HepG2 (cell line): Measurements from ENCODE around the gene GBA3. TPM values are rescaled to one million over a fixed set of nuclear protein-coding genes. Genes with fewer than 3 reads are reported as not detected.

ENCODE experiments used
- ATAC-seq: fragments of 200-7000 bp; cut with Tn5 transposase; 3 replicates; pipeline ENCODE4 v1.9.1; 2020; ENCODE audit warnings: mild to moderate bottlenecking, moderate library complexity
- BruUV-seq: library from RNA; stranded (reverse); fragments of 400-500 nt; replicated peaks from 2 replicates; lab custom pipeline; 2021; lab: Mats Ljungman, UMichigan
- CTCF ChIA-PET: fragments of 300-600 bp; formaldehyde crosslinking; extraction: SDS; loops from one replicate; lab custom pipeline; 2021; ENCODE audit warnings: low total read pairs, inconsistent platforms, low intra/inter-chr PET ratio; lab: Yijun Ruan, JAX
- POLR2A ChIA-PET: fragments of 350-600 bp; sonication (Branson Sonifier 250); formaldehyde crosslinking; loops from one replicate; lab custom pipeline; 2020; ENCODE audit warnings: antibody characterized with exemption, inconsistent platforms; lab: Yijun Ruan, JAX
- DNase-seq: peaks from one replicate; pipeline ENCODE4 v3.0.0-alpha.2; 2015; ENCODE audit warnings: low spot score
- FAIRE-seq: peaks from 3 replicates; lab custom pipeline; 2011; peaks lifted over from hg19 to GRCh38; lab: Jason Lieb, UNC
- H2AFZ ChIP-seq: one replicate; pipeline ENCODE4 v1.6.1; 2011; ENCODE audit warnings: low read length, inconsistent platforms
- H3K27ac ChIP-seq: fragments of 300-600 bp; 3 replicates; pipeline ENCODE4 v1.8.0; 2011; ENCODE audit warnings: mixed run types, mild to moderate bottlenecking, mixed read lengths, low read length, inconsistent platforms; ENCODE audit not compliant: insufficient read depth; ENCODE audit errors: extremely low read length
- H3K27me3 ChIP-seq, 2 experiments: fragments of 200-600 bp in 1 of 2; 2 replicates in 1 of 2; 3 replicates in 1 of 2; pipeline versions ENCODE4 v1.6.0 to v1.8.0; 2011; ENCODE audit warnings: low read length in 2 of 2, mild to moderate bottlenecking in 2 of 2, moderate library complexity in 2 of 2, inconsistent platforms in 1 of 2; ENCODE audit not compliant: insufficient read depth in 2 of 2, control insufficient read depth in 1 of 2
- H3K36me3 ChIP-seq, 2 experiments: fragments of 200-600 bp in 1 of 2; replicated peaks in 1 of 2; 2 replicates in 1 of 2; 3 replicates in 1 of 2; pipeline versions ENCODE4 v1.5.1 to v1.8.0; 2011; ENCODE audit warnings: low read length in 2 of 2, inconsistent platforms in 1 of 2; ENCODE audit not compliant: insufficient read depth in 2 of 2, control insufficient read depth in 1 of 2
- H3K4me1 ChIP-seq: 2 replicates; pipeline ENCODE4 v1.5.1; 2012; ENCODE audit warnings: low read length, inconsistent platforms; ENCODE audit not compliant: insufficient read depth
- H3K4me2 ChIP-seq: 2 replicates; pipeline ENCODE4 v1.6.0; 2011; ENCODE audit warnings: low read depth, low read length, inconsistent platforms
- H3K4me3 ChIP-seq, 3 experiments: fragments of 200-600 bp in 1 of 3; sonication (generic), shearing (Covaris generic) in 1 of 3; replicated peaks in 1 of 3; 2 replicates each; pipeline ENCODE4 v1.5.1; 2011 to 2016; ENCODE audit warnings: low read length in 3 of 3, inconsistent platforms in 2 of 3, low read depth in 2 of 3, mild to moderate bottlenecking in 2 of 3, control low read depth in 1 of 3, mixed read lengths in 1 of 3; ENCODE audit not compliant: insufficient read depth in 1 of 3
- H3K79me2 ChIP-seq: one replicate; pipeline ENCODE4 v1.6.1; 2011; ENCODE audit warnings: low read length, inconsistent platforms; ENCODE audit not compliant: insufficient read depth
- H3K9ac ChIP-seq: 2 replicates; pipeline ENCODE4 v1.6.0; 2011; ENCODE audit warnings: mild to moderate bottlenecking, low read depth, low read length, inconsistent platforms; ENCODE audit not compliant: insufficient read depth
- H3K9me3 ChIP-seq: 2 replicates; pipeline ENCODE4 v1.5.1; 2012; ENCODE audit warnings: mild to moderate bottlenecking, low read length
- H4K20me1 ChIP-seq: 2 replicates; pipeline ENCODE4 v1.6.0; 2011; ENCODE audit warnings: inconsistent platforms, mild to moderate bottlenecking, low read length, moderate library complexity; ENCODE audit not compliant: insufficient read depth
- ELF1 ChIP-seq: sonication (generic); formaldehyde crosslinking; IDR thresholded peaks from 2 replicates; pipeline ENCODE4 v1.4.0; 2020; ENCODE audit warnings: missing genetic modification reagents
- KAT2B ChIP-seq: fragments of 150-350 bp; IDR thresholded peaks from 2 replicates; pipeline ENCODE4 v1.6.1; 2014; ENCODE audit warnings: low read depth, low read length, borderline replicate concordance
- MTF1 ChIP-seq: sonication (generic); formaldehyde crosslinking; IDR thresholded peaks from 2 replicates; pipeline ENCODE4 v1.5.0; 2020; ENCODE audit warnings: missing genetic modification reagents
- NAIF1 ChIP-seq: sonication (generic); formaldehyde crosslinking; IDR thresholded peaks from 2 replicates; pipeline ENCODE4 v1.5.0; 2020; ENCODE audit warnings: mild to moderate bottlenecking, missing genetic modification reagents, borderline replicate concordance
- NR2F2 ChIP-seq: IDR thresholded peaks from 2 replicates; pipeline ENCODE4 v1.6.1; 2012; ENCODE audit warnings: low read depth, inconsistent platforms, borderline replicate concordance
- POGZ ChIP-seq: sonication (generic); formaldehyde crosslinking; IDR thresholded peaks from 2 replicates; pipeline ENCODE4 v1.4.0; 2020; ENCODE audit warnings: mild to moderate bottlenecking, missing genetic modification reagents
- RBM22 ChIP-seq: fragments of 200-400 bp; formaldehyde crosslinking; optimal IDR thresholded peaks from 2 replicates; pipeline ENCODE3; 2017; ENCODE audit warnings: mild to moderate bottlenecking, low read length, moderate library complexity
- TOE1 ChIP-seq: sonication (generic); formaldehyde crosslinking; IDR thresholded peaks from 2 replicates; pipeline ENCODE4 v1.4.0; 2020; ENCODE audit warnings: mild to moderate bottlenecking, missing genetic modification reagents
- ZNF768 ChIP-seq: sonication (generic); formaldehyde crosslinking; IDR thresholded peaks from 2 replicates; pipeline ENCODE4 v1.4.0; 2020; ENCODE audit warnings: missing genetic modification reagents
- WGBS: methylation state at CpG from one replicate; pipeline ENCODE4 v1.1.6; 2017; ENCODE audit warnings: low lambda C conversion rate; 5-methylcytosine and 5-hydroxymethylcytosine counted together
- in situ Hi-C: cut with HindIII; loops from 2 replicates; pipeline ENCODE4 v1.10.0; 2017; ENCODE audit warnings: low pct_unique_long_range_greater_than_20kb; ENCODE audit not compliant: extremely low pct_ligation_motif_present
- intact Hi-C: fragments of 100-400 bp; cut with micrococcal nuclease; formaldehyde crosslinking; loops from one replicate; pipeline ENCODE4 v1.10.0; 2022; ENCODE audit not compliant: unreplicated experiment
- polyA plus RNA-seq, 8 experiments: library from polyadenylated mRNA; depleted of rRNA in 3 of 8; stranded (reverse) in 7 of 8; unstranded in 1 of 8; fragments of >200 nt; fragmentation: Illumina TruSeq in 4 of 8; extraction: Trizol in 4 of 8; gene quantifications; 2 replicates each; pipeline versions ENCODE4 v1.2.1 to v1.2.3, GENCODE V29; 2011 to 2016; ENCODE audit warnings: low read depth in 4 of 8, missing spikeins in 1 of 8, mixed read lengths in 1 of 8; ENCODE audit not compliant: insufficient read depth in 1 of 8
- total RNA-seq, 5 experiments: library from RNA; depleted of rRNA; stranded (reverse); fragments of >200 nt; fragmentation: Illumina TruSeq; extraction: Trizol; gene quantifications; 2 replicates each; pipeline ENCODE4 v1.2.3, GENCODE V29; 2016; ENCODE audit warnings: low read depth in 1 of 5
- TF ChIP-seq, protein P1 (sequence below): sonication (generic); formaldehyde crosslinking; IDR thresholded peaks from 2 replicates; pipeline ENCODE4 v1.8.0; 2022; ENCODE audit warnings: mild to moderate bottlenecking, missing genetic modification reagents; ENCODE audit not compliant: insufficient replicate concordance
- TF ChIP-seq, protein P2 (sequence below): sonication (generic); formaldehyde crosslinking; IDR thresholded peaks from 2 replicates; pipeline ENCODE4 v1.5.1; 2020; ENCODE audit warnings: mild to moderate bottlenecking, missing genetic modification reagents, moderate library complexity
- TF ChIP-seq, protein P3 (sequence below): IDR thresholded peaks from 2 replicates; pipeline ENCODE4 v1.6.1; 2016; ENCODE audit warnings: mild to moderate bottlenecking
- TF ChIP-seq, protein P4 (sequence below): sonication (generic); formaldehyde crosslinking; IDR thresholded peaks from 2 replicates; pipeline ENCODE4 v1.5.0; 2020; ENCODE audit warnings: mild to moderate bottlenecking, missing genetic modification reagents

The GBA3 gene
- total and polyA plus RNA-seq, 2 of the 13 experiments (the other 11 are each of a cell fraction or from before 2014, with no cell fraction given): 0.18 TPM; not detected in 1

DNA sequence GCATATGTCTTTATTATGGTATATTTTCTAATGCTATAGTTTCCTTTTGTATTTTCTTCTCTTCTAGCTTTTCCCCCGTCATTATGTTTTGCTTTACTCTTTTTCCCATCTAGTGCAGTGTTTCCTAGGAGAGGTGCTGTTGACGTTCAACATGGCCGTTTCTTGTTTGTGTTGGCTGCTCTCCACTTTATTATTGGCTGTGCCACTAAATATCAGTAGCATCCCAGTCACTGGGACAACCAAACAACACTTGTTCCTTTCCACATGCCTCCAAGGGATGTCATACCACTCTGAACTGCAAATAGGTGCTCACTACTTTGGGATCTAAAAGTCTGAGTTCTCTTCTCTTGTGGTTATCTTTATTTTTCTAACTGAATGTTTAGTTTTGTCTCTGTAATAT lies 26.5 kb downstream of the GBA3 start:
- no peak for FAIRE-seq
- in situ Hi-C loops: no loop called here
- DNase-seq: no peak
- no peak overlapping the region for H2AFZ ChIP-seq
- H4K20me1 ChIP-seq: no peaks in the 10 kb centered on the region
- no peaks in the 10 kb centered on the region for H3K27me3 ChIP-seq
- no peak overlapping the region for H3K27ac ChIP-seq
- no peaks in the 10 kb centered on the region for H3K79me2 ChIP-seq
- H3K9ac ChIP-seq: no peak overlapping the region
- H3K4me1 ChIP-seq: no peaks in the 10 kb centered on the region
- TF ChIP-seq ZNF768 (no peak), RBM22 (no peak), TOE1 (CRISPR knock-in tag) (no peak), NR2F2 (no peak), POGZ (CRISPR knock-in tag) (no peak), MTF1 (CRISPR knock-in tag) (no peak), ELF1 (CRISPR knock-in tag) (no peak), NAIF1 (CRISPR knock-in tag) (no peak), KAT2B (no peak)
- TF ChIP-seq, protein P1, sequence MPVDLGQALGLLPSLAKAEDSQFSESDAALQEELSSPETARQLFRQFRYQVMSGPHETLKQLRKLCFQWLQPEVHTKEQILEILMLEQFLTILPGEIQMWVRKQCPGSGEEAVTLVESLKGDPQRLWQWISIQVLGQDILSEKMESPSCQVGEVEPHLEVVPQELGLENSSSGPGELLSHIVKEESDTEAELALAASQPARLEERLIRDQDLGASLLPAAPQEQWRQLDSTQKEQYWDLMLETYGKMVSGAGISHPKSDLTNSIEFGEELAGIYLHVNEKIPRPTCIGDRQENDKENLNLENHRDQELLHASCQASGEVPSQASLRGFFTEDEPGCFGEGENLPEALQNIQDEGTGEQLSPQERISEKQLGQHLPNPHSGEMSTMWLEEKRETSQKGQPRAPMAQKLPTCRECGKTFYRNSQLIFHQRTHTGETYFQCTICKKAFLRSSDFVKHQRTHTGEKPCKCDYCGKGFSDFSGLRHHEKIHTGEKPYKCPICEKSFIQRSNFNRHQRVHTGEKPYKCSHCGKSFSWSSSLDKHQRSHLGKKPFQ (CRISPR knock-in tag): no peak
- TF ChIP-seq, protein P2, sequence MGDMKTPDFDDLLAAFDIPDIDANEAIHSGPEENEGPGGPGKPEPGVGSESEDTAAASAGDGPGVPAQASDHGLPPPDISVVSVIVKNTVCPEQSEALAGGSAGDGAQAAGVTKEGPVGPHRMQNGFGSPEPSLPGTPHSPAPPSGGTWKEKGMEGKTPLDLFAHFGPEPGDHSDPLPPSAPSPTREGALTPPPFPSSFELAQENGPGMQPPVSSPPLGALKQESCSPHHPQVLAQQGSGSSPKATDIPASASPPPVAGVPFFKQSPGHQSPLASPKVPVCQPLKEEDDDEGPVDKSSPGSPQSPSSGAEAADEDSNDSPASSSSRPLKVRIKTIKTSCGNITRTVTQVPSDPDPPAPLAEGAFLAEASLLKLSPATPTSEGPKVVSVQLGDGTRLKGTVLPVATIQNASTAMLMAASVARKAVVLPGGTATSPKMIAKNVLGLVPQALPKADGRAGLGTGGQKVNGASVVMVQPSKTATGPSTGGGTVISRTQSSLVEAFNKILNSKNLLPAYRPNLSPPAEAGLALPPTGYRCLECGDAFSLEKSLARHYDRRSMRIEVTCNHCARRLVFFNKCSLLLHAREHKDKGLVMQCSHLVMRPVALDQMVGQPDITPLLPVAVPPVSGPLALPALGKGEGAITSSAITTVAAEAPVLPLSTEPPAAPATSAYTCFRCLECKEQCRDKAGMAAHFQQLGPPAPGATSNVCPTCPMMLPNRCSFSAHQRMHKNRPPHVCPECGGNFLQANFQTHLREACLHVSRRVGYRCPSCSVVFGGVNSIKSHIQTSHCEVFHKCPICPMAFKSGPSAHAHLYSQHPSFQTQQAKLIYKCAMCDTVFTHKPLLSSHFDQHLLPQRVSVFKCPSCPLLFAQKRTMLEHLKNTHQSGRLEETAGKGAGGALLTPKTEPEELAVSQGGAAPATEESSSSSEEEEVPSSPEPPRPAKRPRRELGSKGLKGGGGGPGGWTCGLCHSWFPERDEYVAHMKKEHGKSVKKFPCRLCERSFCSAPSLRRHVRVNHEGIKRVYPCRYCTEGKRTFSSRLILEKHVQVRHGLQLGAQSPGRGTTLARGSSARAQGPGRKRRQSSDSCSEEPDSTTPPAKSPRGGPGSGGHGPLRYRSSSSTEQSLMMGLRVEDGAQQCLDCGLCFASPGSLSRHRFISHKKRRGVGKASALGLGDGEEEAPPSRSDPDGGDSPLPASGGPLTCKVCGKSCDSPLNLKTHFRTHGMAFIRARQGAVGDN (CRISPR knock-in tag): no peak
- TF ChIP-seq, protein P3, sequence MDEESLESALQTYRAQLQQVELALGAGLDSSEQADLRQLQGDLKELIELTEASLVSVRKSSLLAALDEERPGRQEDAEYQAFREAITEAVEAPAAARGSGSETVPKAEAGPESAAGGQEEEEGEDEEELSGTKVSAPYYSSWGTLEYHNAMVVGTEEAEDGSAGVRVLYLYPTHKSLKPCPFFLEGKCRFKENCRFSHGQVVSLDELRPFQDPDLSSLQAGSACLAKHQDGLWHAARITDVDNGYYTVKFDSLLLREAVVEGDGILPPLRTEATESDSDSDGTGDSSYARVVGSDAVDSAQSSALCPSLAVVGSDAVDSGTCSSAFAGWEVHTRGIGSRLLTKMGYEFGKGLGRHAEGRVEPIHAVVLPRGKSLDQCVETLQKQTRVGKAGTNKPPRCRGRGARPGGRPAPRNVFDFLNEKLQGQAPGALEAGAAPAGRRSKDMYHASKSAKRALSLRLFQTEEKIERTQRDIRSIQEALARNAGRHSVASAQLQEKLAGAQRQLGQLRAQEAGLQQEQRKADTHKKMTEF (CRISPR knock-in tag): no peak
- TF ChIP-seq, protein P4, sequence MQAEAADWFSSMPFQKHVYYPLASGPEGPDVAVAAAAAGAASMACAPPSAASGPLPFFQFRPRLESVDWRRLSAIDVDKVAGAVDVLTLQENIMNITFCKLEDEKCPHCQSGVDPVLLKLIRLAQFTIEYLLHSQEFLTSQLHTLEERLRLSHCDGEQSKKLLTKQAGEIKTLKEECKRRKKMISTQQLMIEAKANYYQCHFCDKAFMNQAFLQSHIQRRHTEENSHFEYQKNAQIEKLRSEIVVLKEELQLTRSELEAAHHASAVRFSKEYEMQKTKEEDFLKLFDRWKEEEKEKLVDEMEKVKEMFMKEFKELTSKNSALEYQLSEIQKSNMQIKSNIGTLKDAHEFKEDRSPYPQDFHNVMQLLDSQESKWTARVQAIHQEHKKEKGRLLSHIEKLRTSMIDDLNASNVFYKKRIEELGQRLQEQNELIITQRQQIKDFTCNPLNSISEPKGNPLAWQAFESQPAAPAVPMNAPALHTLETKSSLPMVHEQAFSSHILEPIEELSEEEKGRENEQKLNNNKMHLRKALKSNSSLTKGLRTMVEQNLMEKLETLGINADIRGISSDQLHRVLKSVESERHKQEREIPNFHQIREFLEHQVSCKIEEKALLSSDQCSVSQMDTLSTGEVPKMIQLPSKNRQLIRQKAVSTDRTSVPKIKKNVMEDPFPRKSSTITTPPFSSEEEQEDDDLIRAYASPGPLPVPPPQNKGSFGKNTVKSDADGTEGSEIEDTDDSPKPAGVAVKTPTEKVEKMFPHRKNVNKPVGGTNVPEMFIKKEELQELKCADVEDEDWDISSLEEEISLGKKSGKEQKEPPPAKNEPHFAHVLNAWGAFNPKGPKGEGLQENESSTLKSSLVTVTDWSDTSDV (CRISPR knock-in tag): no peak
- TF ChIP-seq, all 625 proteins: peak for 0
- H3K36me3 ChIP-seq: no peaks in the 10 kb centered on the region
- ATAC-seq: no peak
- BruUV-seq: no TSS peak
- intact Hi-C loops: no loop called here
- no peaks in the 10 kb centered on the region for H3K9me3 ChIP-seq
- CTCF ChIA-PET: no interaction called here
- H3K4me2 ChIP-seq: no peak overlapping the region
- WGBS: 2% methylated on average over 3 of the region's 3 CpGs
- POLR2A ChIA-PET: no interaction called here
- H3K4me3 ChIP-seq: no peak overlapping the region
